Activated CD8-positive, alpha-beta memory T cell treated with anti-CD3 and anti-CD28 coated beads, Interleukin-2, amount 50 U/mL, for 4 hours (primary cell): ENCODE data around the gene MS4A4E.
A peak's percentile ranks its signal among the peaks of the same experiment; 100 is the strongest.
"Not testable (repeated sequence)": the region's sequence is repeated elsewhere in the genome, so short reads cannot be mapped to it uniquely, and the experiment has no call there.

Source experiments
- DNase-seq: peaks from one replicate; pipeline ENCODE4 v3.0.0-alpha.2; 2020

The MS4A4E gene

DNA sequence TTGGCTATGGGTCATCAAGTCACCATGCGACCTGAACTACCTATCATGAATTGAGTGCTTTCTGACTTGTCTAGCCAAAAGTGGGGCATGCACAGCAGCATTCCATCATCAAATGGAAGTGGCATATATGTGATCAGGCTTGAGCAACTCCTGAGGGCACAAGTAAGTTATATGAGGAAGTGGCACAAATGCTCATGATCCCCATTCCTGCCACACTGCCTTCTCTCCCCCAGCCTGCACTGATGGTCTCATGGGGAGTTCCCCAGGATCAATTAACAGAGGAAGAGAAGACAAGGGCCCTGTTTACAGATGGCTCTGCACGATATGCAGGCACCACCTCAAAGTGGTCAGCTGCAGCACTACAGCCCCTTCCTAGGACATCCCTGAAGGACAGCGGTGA, 21.8 kb downstream of the MS4A4E start:
- no peak for DNase-seq

DNA sequence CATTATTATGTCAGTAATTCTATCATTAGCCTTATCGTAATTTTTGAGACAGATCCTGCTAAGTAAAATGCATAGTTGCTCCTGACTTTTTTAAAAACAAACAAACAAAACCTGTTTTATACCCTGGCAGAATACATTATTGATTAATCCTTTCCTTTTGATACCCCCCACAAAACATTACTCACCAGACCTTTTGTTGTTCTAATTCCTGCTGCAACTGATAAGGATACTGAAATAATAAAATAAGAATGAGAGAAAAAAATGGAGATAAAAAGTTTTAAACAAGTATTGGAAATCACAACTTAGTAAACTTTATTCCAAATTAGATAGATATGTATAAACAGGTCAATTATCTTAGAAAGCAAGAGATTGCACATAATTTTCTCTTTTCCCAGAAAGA, 28.6 kb downstream of the MS4A4E start:
- no peak for DNase-seq

DNA sequence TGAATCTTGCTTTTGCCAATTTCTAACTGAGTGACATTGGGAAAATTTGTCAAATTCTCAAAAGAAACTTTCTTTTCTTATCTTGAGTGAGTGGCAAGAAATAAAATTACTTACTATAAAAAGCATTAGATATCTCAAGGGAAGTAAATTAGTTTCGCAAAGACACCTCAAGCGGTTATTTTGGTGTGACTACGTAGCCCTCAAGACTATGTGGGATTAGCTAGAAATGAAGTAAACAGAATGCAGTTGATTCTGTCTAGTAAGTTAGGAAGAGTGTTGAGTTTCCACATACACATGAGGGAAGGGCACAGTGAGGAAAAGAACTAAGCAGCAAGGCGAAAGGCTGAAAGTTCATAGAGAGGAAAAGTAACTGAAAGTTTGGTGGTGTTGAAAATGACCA, 31.7 kb downstream of the MS4A4E start:
- DNase-seq, result no peak

DNA sequence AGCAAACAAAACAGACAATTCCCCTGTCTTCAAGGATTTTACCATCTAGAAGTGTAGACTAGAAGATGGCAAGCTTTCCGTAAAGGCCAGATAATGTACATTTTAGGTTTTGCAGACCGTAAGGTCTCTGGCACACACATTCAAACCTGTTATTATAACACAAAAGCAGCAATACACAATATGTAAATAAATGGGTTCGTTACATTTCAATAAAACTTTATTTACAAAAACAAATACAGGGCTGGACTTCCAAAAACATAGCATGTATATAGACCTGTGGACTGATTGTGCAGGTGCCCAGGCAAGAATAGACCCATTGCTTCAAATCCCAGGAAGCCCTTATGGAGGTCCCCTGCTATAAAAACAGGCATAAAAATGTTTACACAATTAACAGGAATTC, 33.0 kb downstream of the MS4A4E start:
- no peak for DNase-seq

DNA sequence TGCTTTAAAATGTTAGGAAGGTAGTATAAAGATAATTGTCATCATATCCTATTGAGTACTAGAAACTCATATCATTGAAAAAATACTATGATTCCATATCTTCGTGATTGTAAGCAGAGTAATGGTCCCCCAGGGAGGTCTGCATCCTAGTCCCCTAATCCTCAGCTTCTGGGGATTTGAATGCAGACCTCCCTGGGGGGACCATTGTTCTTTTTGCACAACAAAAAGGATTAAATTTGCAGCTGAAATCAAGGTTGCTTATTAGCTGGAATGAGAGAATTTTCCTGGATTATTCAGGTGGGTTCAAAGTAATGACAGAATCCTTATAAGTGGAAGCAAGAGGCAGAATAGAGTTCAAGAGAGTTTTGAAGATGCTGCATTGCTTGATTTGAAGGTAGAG, 34.0 kb downstream of the MS4A4E start:
- DNase-seq, result no peak

DNA sequence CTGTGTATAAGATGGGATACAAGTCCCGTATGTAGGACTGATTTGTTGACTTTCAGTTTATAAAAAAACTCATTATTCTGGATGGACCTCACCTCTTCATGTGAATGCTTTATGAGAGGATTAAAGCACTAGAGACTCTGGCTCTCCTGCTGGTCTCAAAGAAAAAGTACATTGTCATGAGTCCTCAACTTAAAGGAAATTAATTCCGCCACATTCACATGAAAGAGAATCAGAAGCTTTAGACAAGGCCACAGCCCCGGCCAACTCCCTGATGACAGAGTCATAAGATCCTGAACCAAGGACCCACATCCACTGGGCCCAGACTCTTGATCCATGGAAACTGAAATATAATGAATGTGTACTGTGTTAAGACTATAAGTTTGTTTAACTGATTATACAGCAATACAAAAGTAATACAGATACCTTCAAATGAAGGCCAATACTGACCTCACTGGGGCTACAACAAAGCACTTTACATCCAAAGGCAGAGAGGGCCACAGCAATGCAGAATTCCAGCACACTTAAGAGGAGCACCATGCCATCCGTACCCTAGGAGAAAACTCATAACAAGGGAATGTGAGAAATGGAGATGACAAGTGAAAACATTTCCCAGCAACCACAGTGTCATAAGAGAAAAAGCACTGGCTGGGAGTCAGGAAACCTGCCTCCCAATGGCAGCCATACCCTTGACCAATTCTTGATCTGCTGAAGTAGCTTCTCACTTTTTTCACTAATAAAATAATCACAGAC, 34.6 kb downstream of the MS4A4E start:
- DNase-seq, result no peak

DNA sequence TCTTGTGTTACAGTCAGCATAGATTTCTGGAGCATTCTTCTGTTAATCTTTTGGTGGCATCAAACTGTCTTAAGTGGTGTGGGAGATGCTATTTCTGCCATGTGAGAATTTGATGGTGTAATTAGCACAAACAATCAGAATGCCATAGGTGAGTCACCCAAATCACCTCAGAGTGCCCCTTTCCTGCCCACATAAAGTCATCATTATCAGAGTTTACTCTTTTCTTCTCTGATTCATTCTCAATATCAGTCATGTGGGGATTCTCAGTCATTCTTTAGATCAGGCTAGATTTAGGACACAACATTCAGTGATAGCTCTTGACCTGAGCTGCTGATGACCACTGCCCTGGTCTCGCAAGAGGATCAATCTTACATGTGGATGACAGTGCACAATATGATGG, 36.3 kb downstream of the MS4A4E start:
- DNase-seq, result no peak

DNA sequence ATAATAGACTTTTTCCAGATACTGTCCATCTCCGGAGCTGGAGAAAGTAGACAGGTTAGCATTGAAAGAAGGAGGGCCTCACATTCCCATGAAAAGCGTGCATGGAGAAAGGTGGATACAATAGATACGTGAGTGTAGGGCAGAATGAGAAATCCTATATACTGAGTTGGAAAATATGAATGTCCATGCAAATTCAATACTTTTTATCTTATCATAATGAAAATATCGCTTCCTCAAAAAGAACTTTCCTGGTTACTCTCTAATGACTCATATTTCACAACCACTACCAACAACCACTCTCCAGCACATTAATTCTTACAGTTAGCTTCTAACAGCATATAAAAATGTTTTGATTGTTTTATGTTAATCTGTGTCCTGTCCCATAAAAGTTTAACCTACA, 38.0 kb downstream of the MS4A4E start:
- no peak for DNase-seq

DNA sequence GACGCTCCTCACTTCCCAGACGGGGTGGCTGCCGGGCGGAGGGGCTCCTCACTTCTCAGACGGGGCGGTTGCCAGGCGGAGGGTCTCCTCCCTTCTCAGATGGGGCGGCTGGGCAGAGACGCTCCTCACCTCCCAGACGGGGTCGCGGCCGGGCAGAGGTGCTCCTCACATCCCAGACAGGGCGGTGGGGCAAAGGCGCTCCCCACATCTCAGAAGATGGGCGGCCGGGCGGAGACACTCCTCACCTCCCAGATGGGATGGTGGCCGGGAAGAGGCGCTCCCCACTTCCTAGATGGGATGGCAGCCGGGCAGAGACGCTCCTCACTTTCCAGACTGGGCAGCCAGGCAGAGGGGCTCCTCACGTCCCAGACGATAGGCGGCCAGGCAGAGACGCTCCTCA, 41.6 kb downstream of the MS4A4E start:
- not testable (repeated sequence) for DNase-seq

DNA sequence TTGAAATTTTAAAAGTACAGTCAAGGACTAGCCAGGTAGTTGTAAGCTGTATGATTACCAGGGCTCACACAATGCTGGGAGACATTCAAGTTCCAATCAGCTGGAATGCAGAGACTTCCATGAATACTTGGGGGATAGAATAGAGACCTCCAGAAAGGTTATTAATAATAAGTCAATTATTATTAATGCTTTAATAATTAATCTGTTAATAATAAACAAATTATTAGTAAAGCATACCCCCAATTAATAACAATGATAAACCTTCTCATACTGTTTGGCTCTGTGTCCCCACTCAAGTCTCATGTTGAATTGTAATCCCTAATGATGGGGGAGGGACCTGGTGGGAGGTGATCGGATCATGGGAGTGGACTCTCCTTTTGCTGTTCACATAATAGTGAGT, 45.5 kb downstream of the MS4A4E start:
- DNase-seq, result no peak

DNA sequence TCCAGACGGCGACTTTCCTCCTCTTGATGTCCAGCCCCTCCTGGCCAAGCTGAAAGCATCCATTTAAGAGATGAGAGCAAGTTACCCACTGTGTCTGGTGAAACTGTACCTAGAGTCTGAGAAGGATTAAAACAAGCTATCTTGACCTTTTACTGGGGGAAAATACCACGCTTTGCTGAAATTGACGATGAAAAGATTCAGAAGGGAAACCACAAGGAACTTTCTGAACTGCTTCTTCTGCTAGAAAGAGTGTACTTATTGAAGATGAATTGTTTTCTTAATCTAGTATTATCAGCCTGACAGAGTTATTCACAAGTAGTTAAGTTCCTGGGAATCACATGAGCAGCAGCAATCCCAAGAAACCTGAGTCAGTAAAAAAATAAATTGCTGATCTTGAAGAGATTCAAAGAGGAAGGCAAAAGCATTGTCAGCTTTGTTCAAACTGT, 47.0 kb downstream of the MS4A4E start:
- no peak for DNase-seq

DNA sequence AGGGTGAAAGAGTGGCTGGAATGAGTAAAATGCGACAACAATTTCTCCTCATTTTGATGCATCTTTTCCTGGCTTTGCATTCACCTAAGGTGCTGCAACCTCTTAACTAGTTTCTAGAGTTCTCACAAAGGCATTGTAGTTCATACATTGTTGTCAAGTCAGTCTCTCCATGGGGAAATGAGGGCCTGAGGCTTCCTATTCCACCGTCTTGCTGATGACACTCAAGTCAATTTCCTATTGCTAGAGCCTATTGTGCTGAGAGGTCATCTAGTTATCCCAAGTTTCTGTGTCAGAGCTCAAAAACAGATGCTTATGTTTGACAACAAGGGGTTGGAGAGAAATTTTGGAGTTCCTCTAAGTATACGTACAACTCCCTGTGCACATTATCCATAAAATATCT, 48.4 kb downstream of the MS4A4E start:
- no peak for DNase-seq

DNA sequence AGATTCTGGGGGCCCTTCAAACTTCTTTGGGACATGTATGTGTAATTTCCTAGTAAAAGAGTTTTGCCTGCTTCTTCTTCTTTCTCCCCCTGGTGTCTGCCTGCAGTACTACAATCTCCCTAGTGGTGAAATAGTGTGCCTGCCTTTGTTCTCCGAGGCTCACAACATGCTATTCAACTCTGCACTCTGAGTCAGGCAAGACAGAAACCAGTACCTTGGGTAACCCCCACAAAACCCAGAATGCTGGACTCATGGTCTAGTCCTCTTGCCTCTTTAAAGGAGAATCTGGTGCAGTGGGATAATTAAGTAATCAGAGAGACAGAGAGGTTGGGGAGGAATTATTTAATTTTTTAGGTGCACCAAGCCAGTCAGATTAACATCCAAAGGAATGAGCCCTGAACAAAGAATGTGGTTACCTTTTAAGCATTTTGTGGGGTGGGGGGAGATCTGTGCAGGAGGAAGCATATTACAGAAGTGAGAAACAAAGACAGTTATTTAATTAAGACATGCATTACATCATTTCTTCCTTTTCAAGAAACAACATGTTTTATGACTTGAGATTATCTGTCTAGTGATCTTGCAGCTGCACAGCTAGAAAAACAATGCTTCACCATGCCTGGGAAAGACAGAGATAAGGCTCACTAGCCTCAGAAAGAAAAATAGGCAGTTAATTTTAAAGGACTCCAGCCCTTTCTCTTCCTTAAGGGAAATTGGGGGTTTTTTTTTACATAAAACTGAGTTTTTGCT, 49.1 kb downstream of the MS4A4E start:
- DNase-seq, result peak; percentile 46

DNA sequence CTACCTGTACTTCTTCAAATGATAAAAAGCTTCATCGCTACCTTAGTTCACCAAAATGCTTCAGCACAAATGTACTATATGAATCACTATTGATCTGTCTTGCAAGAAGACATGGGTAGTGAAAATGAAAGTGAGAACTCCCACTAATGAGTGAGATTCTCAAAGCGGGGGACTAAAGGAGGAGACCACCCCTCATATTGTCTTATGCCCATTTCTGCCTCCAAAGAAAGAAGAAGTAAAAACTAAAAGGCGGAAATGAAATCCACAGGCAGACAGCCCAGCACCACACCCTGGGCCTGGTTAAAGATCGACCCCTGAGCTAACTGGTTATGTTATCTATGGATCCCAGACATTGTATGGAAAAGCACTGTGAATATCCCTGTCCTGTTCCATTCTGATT, 50.4 kb downstream of the MS4A4E start:
- DNase-seq, result not testable (repeated sequence)

DNA sequence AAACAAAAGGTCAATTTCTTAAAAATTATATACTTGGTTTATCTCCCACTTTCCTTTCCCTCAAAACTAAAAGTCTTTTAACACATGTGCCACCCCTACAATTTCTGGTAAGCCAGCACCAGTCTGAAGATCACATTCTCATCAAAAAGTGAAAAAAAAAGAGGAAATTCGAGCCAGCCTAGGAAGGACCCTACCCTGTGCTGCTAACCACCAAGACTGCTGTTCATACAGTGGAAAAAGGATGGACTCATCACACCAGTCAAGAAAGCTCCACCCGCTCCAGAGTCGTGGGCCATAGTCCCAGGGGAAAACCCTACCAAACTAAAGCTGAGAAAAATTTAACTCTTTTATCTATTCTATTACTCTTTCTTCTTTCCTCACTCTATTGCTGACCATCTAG, 54.5 kb downstream of the MS4A4E start:
- DNase-seq, result not testable (repeated sequence)

DNA sequence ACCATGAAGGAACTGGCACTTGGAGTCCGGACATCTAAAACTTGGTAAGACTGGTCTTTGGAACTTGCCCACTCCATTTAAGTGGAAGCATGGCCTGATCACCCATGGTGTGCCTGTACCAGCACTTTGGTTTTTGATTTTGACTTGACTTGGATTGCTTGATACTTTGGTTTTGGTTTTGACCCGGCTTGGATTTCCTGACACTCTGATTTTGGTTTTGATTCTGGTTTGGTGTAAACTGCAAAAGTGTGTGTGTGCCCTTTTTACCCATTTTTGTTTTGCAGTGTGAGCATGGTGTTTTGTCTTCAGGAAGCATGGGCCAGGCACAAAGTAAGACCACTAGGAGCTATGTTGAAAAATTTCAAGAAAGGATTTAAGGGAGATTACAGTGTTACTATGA, 56.8 kb downstream of the MS4A4E start:
- DNase-seq, result not testable (repeated sequence)

DNA sequence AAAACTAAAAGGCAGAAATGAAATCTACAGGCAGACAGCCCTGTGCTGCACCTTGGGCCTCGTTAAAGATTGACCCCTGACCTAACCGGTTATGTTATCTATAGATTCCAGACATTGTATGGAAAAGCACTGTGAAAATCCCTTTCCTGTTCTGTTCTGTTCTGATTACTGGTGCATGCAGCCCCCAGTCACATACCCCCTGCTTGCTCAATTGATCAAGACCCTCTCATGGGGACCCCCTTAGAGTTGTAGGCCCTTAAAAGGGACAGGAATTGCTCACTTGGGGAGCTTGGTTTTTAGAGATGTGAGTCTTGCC, 57.5 kb downstream of the MS4A4E start:
- DNase-seq, result not testable (repeated sequence)

DNA sequence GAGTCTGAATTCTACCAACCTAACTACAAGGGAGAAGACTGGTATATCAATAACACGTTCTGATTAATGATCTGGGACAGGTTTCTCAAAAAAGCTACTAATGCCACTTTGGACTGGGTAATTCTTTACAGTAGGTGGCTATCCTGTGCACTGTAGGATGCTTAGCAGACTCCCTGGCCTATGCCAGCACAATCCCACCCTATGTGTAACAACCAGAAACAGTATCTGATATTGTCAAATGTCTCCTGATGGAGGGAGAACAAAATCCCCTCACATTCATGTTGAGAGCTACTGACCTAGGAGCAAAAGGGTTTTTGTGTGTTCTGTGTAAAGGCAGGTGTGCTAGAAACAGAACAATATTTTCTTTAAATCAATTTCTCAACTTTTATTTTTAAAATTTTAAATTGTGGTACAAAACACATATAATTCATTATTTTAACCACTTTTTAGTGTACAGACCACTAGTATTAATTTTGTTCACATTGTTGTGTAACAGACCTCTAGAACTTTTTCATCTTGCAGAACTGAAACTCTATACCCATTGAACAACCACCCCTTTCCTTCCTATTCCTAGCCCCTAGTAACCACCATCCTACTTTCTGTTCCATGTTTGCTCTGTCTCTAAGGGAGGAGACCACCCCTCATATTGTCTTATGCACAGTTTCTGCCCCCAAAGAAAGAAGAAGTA, 58.0 kb downstream of the MS4A4E start:
- no peak for DNase-seq

DNA sequence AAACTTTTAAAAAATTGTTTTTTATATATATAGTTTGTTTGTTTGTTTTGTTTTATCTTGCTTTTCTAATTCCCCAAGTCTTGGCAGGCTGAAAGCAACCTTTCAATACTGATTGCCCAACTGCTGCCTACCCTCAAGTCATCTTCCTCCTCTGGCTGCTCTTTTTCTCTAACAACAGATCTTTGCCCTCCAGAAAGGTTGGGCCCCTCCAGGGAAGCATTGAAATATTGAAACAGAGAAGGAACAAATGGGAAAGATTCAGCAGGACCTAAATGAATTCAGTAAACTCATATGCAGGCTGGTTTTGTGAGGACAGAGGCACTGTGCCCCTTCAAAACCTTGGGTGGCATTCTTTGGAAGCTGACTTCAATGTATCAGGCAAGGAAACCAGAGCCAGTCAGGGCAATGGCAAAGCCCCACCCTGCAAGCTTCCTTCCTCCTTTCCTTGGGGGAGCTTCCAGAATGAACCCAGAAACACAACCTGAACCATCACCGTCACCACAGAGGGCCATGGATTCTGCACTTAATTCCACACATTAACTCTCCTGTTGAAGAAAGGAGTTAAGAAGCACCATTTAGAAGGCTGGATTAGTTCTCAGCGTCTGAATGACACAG, 59.2 kb downstream of the MS4A4E start:
- no peak for DNase-seq

DNA sequence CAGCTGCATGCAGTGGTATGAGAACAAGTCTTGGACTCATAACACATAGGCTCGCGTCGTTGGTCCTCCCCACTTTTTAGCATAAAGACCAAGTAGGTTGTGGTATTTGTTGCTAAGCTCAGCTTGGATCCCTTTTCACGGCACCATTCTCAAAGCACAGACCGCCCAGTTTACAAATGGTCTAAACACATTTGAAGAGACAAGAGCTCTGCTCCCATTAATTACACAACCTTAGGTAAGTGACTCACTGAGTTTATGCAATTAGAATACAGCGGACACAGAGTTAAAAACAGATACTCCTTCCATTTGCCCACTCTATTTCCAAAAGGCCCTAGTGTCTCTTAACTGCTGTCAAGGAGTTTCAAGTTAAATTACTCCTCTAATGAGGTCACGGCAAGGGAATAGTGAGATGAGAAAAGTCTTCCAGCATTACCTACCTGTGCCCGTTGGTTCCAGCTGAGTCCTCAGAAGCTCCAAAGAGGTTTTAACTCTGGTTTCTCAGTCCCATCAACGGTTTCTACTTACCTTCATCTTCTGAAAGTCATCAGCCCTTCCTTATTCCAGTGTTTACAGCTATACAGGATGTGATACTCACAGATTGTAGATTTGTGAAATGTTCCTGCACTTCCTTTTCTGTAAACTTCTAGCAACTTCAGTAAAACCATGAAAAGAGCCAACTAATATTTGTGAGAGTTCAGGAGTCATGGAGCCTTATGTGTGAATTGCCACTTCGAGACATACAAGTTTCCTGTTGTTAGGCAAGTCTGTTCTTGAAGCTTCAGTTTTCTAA, 60.2 kb downstream of the MS4A4E start, which contains the start of gene MS4A6A:
MS4A6A (minus strand) TSS at position 543 of the 790 bp plus-strand sequence. CDS start 1,356 bp downstream, outside the sequence.
- DNase-seq, result no peak

DNA sequence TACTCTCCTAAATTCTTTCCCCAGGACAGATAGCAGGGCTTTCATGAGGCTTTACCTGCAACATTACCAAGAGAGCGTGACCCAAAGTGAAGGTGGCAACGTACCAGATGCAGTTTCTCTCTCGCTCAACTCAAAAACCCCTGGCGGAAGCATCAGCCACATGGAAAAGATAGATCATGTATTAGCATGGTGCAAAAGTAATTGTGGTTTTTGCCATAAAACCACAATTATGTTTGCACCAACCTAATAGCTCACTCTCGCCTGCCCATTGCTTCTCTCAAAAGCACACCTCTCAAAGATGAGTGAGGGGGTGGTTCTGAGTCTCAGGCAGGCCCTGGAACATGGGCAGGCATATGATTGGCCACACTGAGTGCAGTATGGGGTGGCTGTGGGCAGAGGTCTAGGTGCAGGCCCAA, 67.1 kb downstream of the MS4A4E start:
- DNase-seq, result no peak

DNA sequence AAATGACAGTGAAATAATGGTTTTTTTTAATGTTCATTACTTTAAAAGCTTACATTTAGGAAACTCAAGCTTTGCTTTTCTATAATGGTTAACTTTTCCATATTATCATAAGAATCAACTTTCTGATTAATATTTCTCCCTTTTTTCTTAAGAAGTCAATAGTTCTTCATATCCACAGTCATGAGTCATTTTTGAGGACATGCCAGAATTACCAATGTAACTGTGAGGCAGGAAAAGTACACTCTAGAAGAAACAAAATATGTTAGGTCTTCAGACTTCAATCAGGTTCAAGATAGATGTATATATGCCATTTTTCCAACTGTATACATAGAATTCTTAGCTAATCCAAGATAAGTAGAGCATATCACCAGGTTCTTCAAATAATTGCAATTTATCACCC, 70.9 kb downstream of the MS4A4E start:
- DNase-seq, result no peak

DNA sequence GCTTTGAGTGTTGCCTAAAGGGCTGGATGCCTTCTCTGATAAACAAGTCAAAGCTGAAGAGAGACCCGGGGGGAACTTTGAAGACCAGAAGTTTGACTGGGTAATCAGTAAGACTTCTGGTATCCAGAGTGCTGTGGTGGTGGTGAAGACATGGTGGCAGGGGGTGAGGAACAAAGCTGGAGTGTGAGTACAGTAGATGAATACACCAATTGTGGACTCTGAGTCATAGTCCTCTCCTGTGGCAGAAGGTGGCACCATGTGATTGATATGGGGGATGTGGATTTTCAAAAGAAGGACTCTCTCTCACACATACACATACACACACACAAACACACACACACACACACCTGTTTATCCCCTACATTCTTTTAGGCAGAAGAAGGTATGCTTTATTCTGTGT, 72.4 kb downstream of the MS4A4E start:
- DNase-seq, result no peak
